CD4-positive, alpha-beta T cell treated with Interleukin-4 for 1 hour (primary cell): ENCODE results near the gene DCLK2.

Experiments used
- DNase-seq, 2 donors: peaks; one replicate each; pipeline ENCODE4 v3.0.0-alpha.2; 2020 to 2022

The DCLK2 gene

GRCh38 chr4:150123087-150123486, 44.8 kb downstream of the DCLK2 start:
- no peak for DNase-seq

GRCh38 chr4:150123796-150124677, 45.8 kb downstream of the DCLK2 start:
- DNase-seq, result no peak

GRCh38 chr4:150126201-150126863, 48.1 kb downstream of the DCLK2 start:
- DNase-seq, result peak; percentile 6 to 15

GRCh38 chr4:150126864-150127203, 48.6 kb downstream of the DCLK2 start:
- DNase-seq, result no peak

- DNase-seq, result no peak
Measured at GRCh38 chr4:150127757-150128156, 49.5 kb downstream of the DCLK2 start.

- no peak for DNase-seq
Measured at GRCh38 chr4:150130933-150131332, 52.7 kb downstream of the DCLK2 start.

- DNase-seq, result no peak
Measured at GRCh38 chr4:150131581-150132228, 53.5 kb downstream of the DCLK2 start.

- DNase-seq, result no peak
Measured at GRCh38 chr4:150133605-150134004, 55.4 kb downstream of the DCLK2 start.

GRCh38 chr4:150135134-150135772, 57.0 kb downstream of the DCLK2 start:
- no peak for DNase-seq

GRCh38 chr4:150136036-150136435, 57.8 kb downstream of the DCLK2 start:
- DNase-seq, result no peak

GRCh38 chr4:150136481-150136880, 58.2 kb downstream of the DCLK2 start:
- DNase-seq, result no peak

- DNase-seq, result no peak
Measured at GRCh38 chr4:150139297-150139865, 61.1 kb downstream of the DCLK2 start.

GRCh38 chr4:150140774-150141400, 62.6 kb downstream of the DCLK2 start:
- DNase-seq, result no peak

GRCh38 chr4:150141756-150142155, 63.5 kb downstream of the DCLK2 start:
- no peak for DNase-seq

GRCh38 chr4:150142831-150143230, 64.6 kb downstream of the DCLK2 start:
- DNase-seq, result no peak

- no peak for DNase-seq
Measured at GRCh38 chr4:150145090-150145945, 67.1 kb downstream of the DCLK2 start.

- DNase-seq, result no peak
Measured at GRCh38 chr4:150145946-150146340, 67.7 kb downstream of the DCLK2 start.

- DNase-seq, result no peak
Measured at GRCh38 chr4:150149381-150149780, 71.1 kb downstream of the DCLK2 start.

- DNase-seq, result no peak
Measured at GRCh38 chr4:150150629-150151062, 72.4 kb downstream of the DCLK2 start.

GRCh38 chr4:150152766-150153165, 74.5 kb downstream of the DCLK2 start:
- no peak for DNase-seq

- DNase-seq, result no peak
Measured at GRCh38 chr4:150155391-150155790, 77.1 kb downstream of the DCLK2 start.
